PC-3 (cell line): Measurements from ENCODE around the gene PPHLN1. TPM values are rescaled to one million over a fixed set of nuclear protein-coding genes. Genes with fewer than 3 reads are reported as not detected.
"Not testable (repeated sequence)": the region's sequence is repeated elsewhere in the genome, so short reads cannot be mapped to it uniquely, and the experiment has no call there.

Experiments
- ATAC-seq: fragments of 200-7000 bp; cut with Tn5 transposase; 2 replicates; pipeline ENCODE4 v1.9.1; 2020; ENCODE audit warnings: mild to moderate bottlenecking, moderate library complexity
- BruUV-seq: library from RNA; stranded (reverse); fragments of 400-500 nt; replicated peaks from 2 replicates; lab custom pipeline; 2021; lab: Mats Ljungman, UMichigan
- CTCF ChIA-PET: fragments of 300-600 bp; sonication (Branson Sonifier 250); formaldehyde crosslinking; loops from one replicate; lab custom pipeline; 2022; ENCODE audit warnings: antibody characterized with exemption; lab: Charles Lee
- POLR2A ChIA-PET: fragments of 300-600 bp; sonication (Branson Sonifier 250); formaldehyde crosslinking; loops from one replicate; lab custom pipeline; 2022; ENCODE audit warnings: antibody characterized with exemption; ENCODE audit not compliant: unreplicated experiment; lab: Charles Lee
- DNase-seq: peaks from one replicate; pipeline ENCODE4 v3.0.0-alpha.2; 2015
- H2AFZ ChIP-seq: fragments of 300-600 bp; sonication (generic); 2 replicates; pipeline ENCODE4 v1.6.0; 2016; ENCODE audit warnings: antibody characterized with exemption, low read length
- H3F3A ChIP-seq: fragments of 300-600 bp; sonication (generic); one replicate; pipeline ENCODE4 v1.6.0; 2017; ENCODE audit warnings: antibody characterized with exemption, low read length, control low read depth, mild to moderate bottlenecking; ENCODE audit not compliant: unreplicated experiment
- H3K27ac ChIP-seq: fragments of 300-600 bp; sonication (generic); 2 replicates; pipeline ENCODE4 v1.5.1; 2016; ENCODE audit warnings: mild to moderate bottlenecking, low read length
- H3K27me3 ChIP-seq: fragments of 300-600 bp; sonication (generic); 2 replicates; pipeline ENCODE4 v1.6.1; 2016; ENCODE audit warnings: low read length, mixed read lengths
- H3K36me3 ChIP-seq: fragments of 300-600 bp; sonication (generic); 2 replicates; pipeline ENCODE4 v1.6.1; 2016; ENCODE audit warnings: low read depth, mixed run types, low read length, mixed read lengths
- H3K4me1 ChIP-seq: fragments of 300-600 bp; sonication (generic); 2 replicates; pipeline ENCODE4 v1.5.1; 2016; ENCODE audit warnings: low read length; ENCODE audit not compliant: insufficient read depth
- H3K4me2 ChIP-seq: fragments of 300-600 bp; sonication (generic); 2 replicates; pipeline ENCODE4 v1.6.0; 2016; ENCODE audit warnings: low read length
- H3K4me3 ChIP-seq: fragments of 300-600 bp; sonication (generic); 2 replicates; pipeline ENCODE4 v1.5.1; 2016; ENCODE audit warnings: mild to moderate bottlenecking, low read length, mixed read lengths
- H3K79me2 ChIP-seq: fragments of 300-600 bp; sonication (generic); 2 replicates; pipeline ENCODE4 v1.6.1; 2017; ENCODE audit warnings: low read length, mixed read lengths
- H3K9ac ChIP-seq: fragments of 300-600 bp; sonication (generic); 2 replicates; pipeline ENCODE4 v1.6.0; 2016; ENCODE audit warnings: mild to moderate bottlenecking, low read length
- H3K9me2 ChIP-seq: fragments of 300-600 bp; sonication (generic); replicated peaks from 2 replicates; pipeline ENCODE4 v1.6.1; 2016; ENCODE audit warnings: mixed run types, low read length, mixed read lengths
- H3K9me3 ChIP-seq: fragments of 300-600 bp; sonication (generic); 2 replicates; pipeline ENCODE4 v1.6.1; 2016; ENCODE audit warnings: low read length, mixed read lengths
- H4K20me1 ChIP-seq: fragments of 300-600 bp; sonication (generic); 2 replicates; pipeline ENCODE4 v1.6.1; 2016; ENCODE audit warnings: low read length, mixed read lengths
- CTCF ChIP-seq: fragments of 300-600 bp; sonication (generic); conservative IDR thresholded peaks from 2 replicates; pipeline ENCODE4 v1.5.1; 2017; ENCODE audit warnings: antibody characterized with exemption, low read depth, mild to moderate bottlenecking, low read length
- EZH2 ChIP-seq: fragments of 300-600 bp; sonication (generic); IDR thresholded peaks from one replicate; pipeline ENCODE4 v1.6.1; 2017; ENCODE audit warnings: antibody characterized with exemption, mild to moderate bottlenecking, low read length; ENCODE audit not compliant: unreplicated experiment
- EZH2phosphoT487 ChIP-seq: fragments of 300-600 bp; sonication (generic); IDR thresholded peaks from 2 replicates; pipeline ENCODE4 v1.6.1; 2018; ENCODE audit warnings: mild to moderate bottlenecking, antibody characterized with exemption, low read length, borderline replicate concordance
- intact Hi-C: fragments of 100-400 bp; cut with micrococcal nuclease; formaldehyde crosslinking; loops from 2 replicates; pipeline ENCODE4 v1.9.0; 2023
- total RNA-seq: library from RNA; depleted of rRNA; stranded (reverse); fragments of >200 nt; gene quantifications from 2 replicates; pipeline ENCODE4 v1.2.3, GENCODE V29; 2014

PPHLN1 gene
- total RNA-seq, 1 experiment from 2014 or later = 82.0 TPM

GRCh38 chr12:42325326-42325652 is 678 bp upstream of the PPHLN1 start:
- Histone ChIP-seq H3K9me2 (no peaks in the 10 kb centered on the region), H3F3A (no peaks in the 10 kb centered on the region), H3K27ac (peak overlapping the region; percentile 22; the same call in 1 of the 2 replicates), H3K9ac (peak overlapping the region; percentile 79), H3K9me3 (no peaks in the 10 kb centered on the region), H2AFZ (peak overlapping the region; percentile 82), H4K20me1 (peaks cover 16% of the 10 kb centered on the region), H3K4me3 (peak overlapping the region; percentile 76), H3K27me3 (no peaks in the 10 kb centered on the region), H3K79me2 (peaks cover 59% of the 10 kb centered on the region), H3K36me3 (no peaks in the 10 kb centered on the region), H3K4me1 (peaks cover 17% of the 10 kb centered on the region), H3K4me2 (peak overlapping the region; percentile 95)
- ATAC-seq (no peak), DNase-seq (no peak)
- BruUV-seq = no TSS peak
- POLR2A ChIA-PET = no interaction called here
- intact Hi-C loops = loop anchor here (5.0 kb wide), 1 partner anchor 88 kb away; the partner anchor contains the start of gene YAF2
- TF ChIP-seq EZH2 = no peak
- TF ChIP-seq EZH2phosphoT487 = no peak
- CTCF ChIA-PET = no interaction called here

GRCh38 chr12:42326541-42327226 is 717 bp downstream of the PPHLN1 start:
- no peaks in the 10 kb centered on the region for H3K9me3 ChIP-seq
- H3K4me2 ChIP-seq = peak overlapping the region; percentile 95
- no peaks in the 10 kb centered on the region for H3K9me2 ChIP-seq
- DNase-seq (peak; percentile 21), ATAC-seq (peak; percentile 37)
- H3F3A ChIP-seq = no peaks in the 10 kb centered on the region
- ChIA-PET CTCF (no interaction called here), POLR2A (no interaction called here)
- peaks cover 71% of the 10 kb centered on the region for H3K79me2 ChIP-seq
- peak overlapping the region; percentile 4; the same call in 1 of the 2 replicates for H3K27ac ChIP-seq
- peaks cover 17% of the 10 kb centered on the region for H3K4me1 ChIP-seq
- BruUV-seq = no TSS peak
- H2AFZ ChIP-seq = peak overlapping the region; percentile 82
- TF ChIP-seq EZH2 (no peak), EZH2phosphoT487 (no peak), CTCF (no peak)
- peak overlapping the region; percentile 76 for H3K4me3 ChIP-seq
- H3K36me3 ChIP-seq = no peaks in the 10 kb centered on the region
- no peaks in the 10 kb centered on the region for H3K27me3 ChIP-seq
- intact Hi-C loops = loop anchor here (1.0 to 5.0 kb wide), 2 partner anchors 89 to 182 kb away; partner anchors contain the start of genes GXYLT1 and YAF2
- H3K9ac ChIP-seq = peak overlapping the region; percentile 79
- H4K20me1 ChIP-seq = peaks cover 24% of the 10 kb centered on the region

- Histone ChIP-seq H3K36me3 (no peaks in the 10 kb centered on the region), H3K9me2 (no peaks in the 10 kb centered on the region), H3K4me1 (peaks cover 17% of the 10 kb centered on the region), H3K27me3 (no peaks in the 10 kb centered on the region), H3K79me2 (peaks cover 76% of the 10 kb centered on the region), H4K20me1 (peaks cover 28% of the 10 kb centered on the region), H3K4me2 (peak overlapping the region; percentile 95), H2AFZ (no peak overlapping the region), H3F3A (no peaks in the 10 kb centered on the region), H3K9ac (peak overlapping the region; percentile 79), H3K9me3 (no peaks in the 10 kb centered on the region), H3K27ac (no peak overlapping the region), H3K4me3 (peak overlapping the region; percentile 76)
- BruUV-seq = no TSS peak
- POLR2A ChIA-PET = no interaction called here
- CTCF ChIA-PET = no interaction called here
- no peak for DNase-seq
- no peak for ATAC-seq
- no peak for TF ChIP-seq EZH2
- TF ChIP-seq CTCF = no peak
- TF ChIP-seq EZH2phosphoT487 = no peak
- intact Hi-C loops = loop anchor here (5.0 kb wide), 1 partner anchor 90 kb away; the partner anchor contains the start of gene YAF2
Observed at GRCh38 chr12:42327227-42327590, 1.2 kb downstream of the PPHLN1 start.

GRCh38 chr12:42330097-42330496 is 4.1 kb downstream of the PPHLN1 start:
- peaks cover 33% of the 10 kb centered on the region for H4K20me1 ChIP-seq
- BruUV-seq, H3K27ac ChIP-seq, CTCF ChIA-PET, ATAC-seq, H3K4me3 ChIP-seq, DNase-seq, H3K36me3 ChIP-seq, H3K9ac ChIP-seq, POLR2A ChIA-PET, H3K27me3 ChIP-seq, H2AFZ ChIP-seq, H3F3A ChIP-seq, H3K4me2 ChIP-seq, H3K9me3 ChIP-seq, H3K9me2 ChIP-seq: not testable (repeated sequence)
- peaks cover 10% of the 10 kb centered on the region for H3K4me1 ChIP-seq
- peaks cover 96% of the 10 kb centered on the region for H3K79me2 ChIP-seq
- intact Hi-C loops = loop anchor here (10.0 kb wide), 1 partner anchor 235 kb away; no protein-coding TSS in a partner anchor
